ENCODE data around the gene ACOT7. TPM values are rescaled to one million over a fixed set of nuclear protein-coding genes. Genes with fewer than 3 reads are reported as not detected.
A peak's percentile ranks its signal among the peaks of the same experiment; 100 is the strongest.

The ACOT7 gene
- total and polyA plus RNA-seq, 5 donors, result 5.9 to 9.5 (median 7.5) TPM

GRCh38 chr1:6351480-6352137 lies 42.0 kb downstream of the ACOT7 start:
- Histone ChIP-seq H3K4me3 (ENCODE audit: low read length) (no peak overlapping the region), H3K9me3 (ENCODE audit: control insufficient read depth, low read length) (no peaks in the 10 kb centered on the region), H3K4me1 (ENCODE audit: control insufficient read depth, insufficient read depth, low read length) (peaks cover 4% of the 10 kb centered on the region), H3K27me3 (ENCODE audit: control insufficient read depth, insufficient read depth) (no peaks in the 10 kb centered on the region), H3K27ac (ENCODE audit: low read length) (no peak overlapping the region)
- 64% methylated on average over 15 of the region's 15 CpGs for WGBS
- intact Hi-C loops (cut with DNase I), result loop anchor here in 1 of 4 donors (10.0 kb wide), 1 partner anchor 53 kb away; no protein-coding TSS in a partner anchor
- DNase-seq (peak in 1 of 3 donors; percentile 73), ATAC-seq (no peak)

- Histone ChIP-seq H3K27ac (ENCODE audit: low read length) (no peak overlapping the region), H3K9me3 (ENCODE audit: control insufficient read depth, low read length) (no peaks in the 10 kb centered on the region), H3K4me3 (ENCODE audit: low read length) (no peak overlapping the region), H3K4me1 (ENCODE audit: control insufficient read depth, insufficient read depth, low read length) (peaks cover 4% of the 10 kb centered on the region), H3K27me3 (ENCODE audit: control insufficient read depth, insufficient read depth) (no peaks in the 10 kb centered on the region)
- peak in 1 of 2 donors; percentile 42 for ATAC-seq
- intact Hi-C loops (cut with DNase I), result loop anchor here in 1 of 4 donors (10.0 kb wide), 1 partner anchor 54 kb away; no protein-coding TSS in a partner anchor
- peak; percentile 48 to 88 (median 86) for DNase-seq
- WGBS, result 74% methylated on average over 15 of the region's 15 CpGs
Observed at GRCh38 chr1:6350416-6351088, 43.0 kb downstream of the ACOT7 start.

GRCh38 chr1:6349254-6349943 lies 44.2 kb downstream of the ACOT7 start:
- no peak overlapping the region for H3K27ac ChIP-seq (ENCODE audit: low read length)
- no peak overlapping the region for H3K4me3 ChIP-seq (ENCODE audit: low read length)
- 92% methylated on average over 18 of the region's 18 CpGs for WGBS
- H3K4me1 ChIP-seq (ENCODE audit: control insufficient read depth, insufficient read depth, low read length), result peaks cover 4% of the 10 kb centered on the region
- no peaks in the 10 kb centered on the region for H3K27me3 ChIP-seq (ENCODE audit: control insufficient read depth, insufficient read depth)
- no peak for DNase-seq
- H3K9me3 ChIP-seq (ENCODE audit: control insufficient read depth, low read length), result no peaks in the 10 kb centered on the region
- intact Hi-C loops (cut with DNase I), result loop anchor here in 1 of 4 donors (5.0 kb wide), 1 partner anchor 58 kb away; no protein-coding TSS in a partner anchor
- no peak for ATAC-seq

GRCh38 chr1:6348511-6349191 lies 44.9 kb downstream of the ACOT7 start:
- no peaks in the 10 kb centered on the region for H3K9me3 ChIP-seq (ENCODE audit: control insufficient read depth, low read length)
- peaks cover 4% of the 10 kb centered on the region for H3K4me1 ChIP-seq (ENCODE audit: control insufficient read depth, insufficient read depth, low read length)
- no peaks in the 10 kb centered on the region for H3K27me3 ChIP-seq (ENCODE audit: control insufficient read depth, insufficient read depth)
- H3K27ac ChIP-seq (ENCODE audit: low read length), result peak overlapping the region; percentile 40
- ATAC-seq, result peak; percentile 18 to 71
- no peak overlapping the region for H3K4me3 ChIP-seq (ENCODE audit: low read length)
- intact Hi-C loops (cut with DNase I), result loop anchor here in 1 of 4 donors (5.0 kb wide), 1 partner anchor 59 kb away; no protein-coding TSS in a partner anchor
- DNase-seq, result peak in 1 of 3 donors; percentile 77
- 66% methylated on average over 13 of the region's 13 CpGs for WGBS

- Histone ChIP-seq H3K27ac (ENCODE audit: low read length) (no peak overlapping the region), H3K4me1 (ENCODE audit: control insufficient read depth, insufficient read depth, low read length) (peaks cover 4% of the 10 kb centered on the region), H3K9me3 (ENCODE audit: control insufficient read depth, low read length) (no peaks in the 10 kb centered on the region), H3K4me3 (ENCODE audit: low read length) (no peak overlapping the region), H3K27me3 (ENCODE audit: control insufficient read depth, insufficient read depth) (no peaks in the 10 kb centered on the region)
- peak in 1 of 3 donors; percentile 77 for DNase-seq
- peak in 1 of 2 donors; percentile 37 for ATAC-seq
- intact Hi-C loops (cut with DNase I), result loop anchor here in 1 of 4 donors (5.0 kb wide), 1 partner anchor 59 kb away; no protein-coding TSS in a partner anchor
- WGBS, result 74% methylated on average over 15 of the region's 15 CpGs
Observed at GRCh38 chr1:6347641-6348487, 45.7 kb downstream of the ACOT7 start.

GRCh38 chr1:6345460-6345859 lies 48.1 kb downstream of the ACOT7 start:
- Histone ChIP-seq H3K9me3 (ENCODE audit: control insufficient read depth, low read length) (no peaks in the 10 kb centered on the region), H3K27ac (ENCODE audit: low read length) (no peak overlapping the region), H3K27me3 (ENCODE audit: control insufficient read depth, insufficient read depth) (no peaks in the 10 kb centered on the region), H3K4me1 (ENCODE audit: control insufficient read depth, insufficient read depth, low read length) (no peaks in the 10 kb centered on the region), H3K4me3 (ENCODE audit: low read length) (no peak overlapping the region)
- WGBS, result 93% methylated on average over 14 of the region's 14 CpGs
- DNase-seq (no peak), ATAC-seq (no peak)
- intact Hi-C loops (cut with DNase I), result loop anchor here in 2 of 4 donors (2.0 to 5.0 kb wide), 2 partner anchors 62 to 99 kb away; no protein-coding TSS in a partner anchor

- intact Hi-C loops (cut with DNase I), result loop anchor here in 2 of 4 donors (2.0 to 5.0 kb wide), 2 partner anchors 62 to 98 kb away; no protein-coding TSS in a partner anchor
- WGBS, result 85% methylated on average over 7 of the region's 7 CpGs
Observed at GRCh38 chr1:6345009-6345408, 48.6 kb downstream of the ACOT7 start.

GRCh38 chr1:6343506-6344405 lies 49.8 kb downstream of the ACOT7 start:
- Histone ChIP-seq H3K9me3 (ENCODE audit: control insufficient read depth, low read length) (no peaks in the 10 kb centered on the region), H3K4me1 (ENCODE audit: control insufficient read depth, insufficient read depth, low read length) (no peaks in the 10 kb centered on the region), H3K27me3 (ENCODE audit: control insufficient read depth, insufficient read depth) (no peaks in the 10 kb centered on the region), H3K27ac (ENCODE audit: low read length) (no peak overlapping the region), H3K4me3 (ENCODE audit: low read length) (no peak overlapping the region)
- 76% methylated on average over 17 of the region's 17 CpGs for WGBS
- DNase-seq (peak; percentile 67 to 87 (median 85)), ATAC-seq (peak; percentile 74 to 81)
- intact Hi-C loops (cut with DNase I), result loop anchor here (2.0 kb wide), 2 partner anchors 93 to 97 kb away; no protein-coding TSS in a partner anchor

More at GRCh38 chr1:6345009-6345408, 48.6 kb downstream of the ACOT7 start:
- Histone ChIP-seq H3K27me3 (ENCODE audit: control insufficient read depth, insufficient read depth) (no peaks in the 10 kb centered on the region), H3K4me3 (ENCODE audit: low read length) (no peak overlapping the region), H3K4me1 (ENCODE audit: control insufficient read depth, insufficient read depth, low read length) (no peaks in the 10 kb centered on the region), H3K27ac (ENCODE audit: low read length) (no peak overlapping the region), H3K9me3 (ENCODE audit: control insufficient read depth, low read length) (no peaks in the 10 kb centered on the region)
- no peak for ATAC-seq
- DNase-seq, result no peak

GRCh38 chr1:6342056-6342455 lies 51.5 kb downstream of the ACOT7 start:
- DNase-seq, result peak in 1 of 3 donors; percentile 30
- H3K4me1 ChIP-seq (ENCODE audit: control insufficient read depth, insufficient read depth, low read length), result no peaks in the 10 kb centered on the region
- no peak overlapping the region for H3K4me3 ChIP-seq (ENCODE audit: low read length)
- ATAC-seq, result no peak
- 53% methylated on average over 9 of the region's 9 CpGs for WGBS
- intact Hi-C loops (cut with DNase I), result loop anchor here in 3 of 4 donors (2.0 kb wide), 2 partner anchors 91 to 95 kb away; no protein-coding TSS in a partner anchor
- H3K27ac ChIP-seq (ENCODE audit: low read length), result no peak overlapping the region
- H3K9me3 ChIP-seq (ENCODE audit: control insufficient read depth, low read length), result no peaks in the 10 kb centered on the region
- no peaks in the 10 kb centered on the region for H3K27me3 ChIP-seq (ENCODE audit: control insufficient read depth, insufficient read depth)

Data from right cardiac atrium (tissue), 5 donors.